Myocyte (in vitro differentiated cells): Measurements from ENCODE around the gene RNASE8. TPM values are rescaled to one million over a fixed set of nuclear protein-coding genes. Genes with fewer than 3 reads are reported as not detected.
A peak's percentile ranks its signal among the peaks of the same experiment; 100 is the strongest.

Experiments
- DNase-seq: peaks from one replicate; pipeline ENCODE4 v3.0.0-alpha.2; 2012; ENCODE audit warnings: low read depth
- total RNA-seq: library from RNA; depleted of rRNA; stranded (reverse); fragments of >200 nt; gene quantifications from 2 replicates; pipeline ENCODE4 v1.2.3, GENCODE V29; 2014

The RNASE8 gene
- total RNA-seq, 1 donor from 2014 or later = not detected

GRCh38 chr14:21053184-21054122 lies 4.2 kb upstream of the RNASE8 start:
- DNase-seq = no peak

- DNase-seq = no peak
These were observed 3.4 kb upstream of the RNASE8 start for GRCh38 chr14:21054123-21054767.

GRCh38 chr14:21054768-21055145 lies 2.9 kb upstream of the RNASE8 start:
- DNase-seq = no peak

DNA sequence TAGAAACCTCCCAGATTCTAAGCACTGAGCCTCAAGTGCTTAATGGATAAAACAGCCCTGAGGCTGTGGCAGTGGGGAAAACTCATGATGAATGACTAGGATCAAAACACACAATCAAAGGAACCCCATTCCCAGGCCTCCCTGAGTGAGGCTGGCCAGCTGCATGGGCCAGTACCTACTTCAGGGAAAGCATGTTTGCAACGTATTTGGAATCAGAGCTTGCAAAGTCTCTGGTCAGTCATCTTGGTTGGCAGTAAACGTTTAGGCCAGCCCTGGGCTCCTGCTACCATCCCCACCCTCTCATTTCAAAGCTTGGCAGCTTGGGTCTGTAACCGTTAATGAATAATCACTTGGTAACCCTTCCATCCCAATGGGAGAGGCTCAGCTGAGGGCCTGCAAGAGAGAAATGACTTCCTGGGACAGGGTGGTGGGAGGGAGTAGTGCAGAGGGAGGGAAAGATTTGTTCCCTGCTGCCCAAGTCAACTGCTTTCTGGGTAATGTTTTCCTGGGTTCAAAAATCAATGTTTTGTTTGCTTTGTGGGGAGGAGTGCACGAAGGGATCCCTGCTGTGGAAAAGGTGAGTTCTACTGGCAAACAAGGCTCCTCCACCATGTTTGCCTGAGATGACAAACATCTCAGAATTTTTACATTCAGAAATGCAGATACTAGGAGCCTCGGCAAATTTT lies 2.0 kb upstream of the RNASE8 start:
- DNase-seq = no peak

DNA sequence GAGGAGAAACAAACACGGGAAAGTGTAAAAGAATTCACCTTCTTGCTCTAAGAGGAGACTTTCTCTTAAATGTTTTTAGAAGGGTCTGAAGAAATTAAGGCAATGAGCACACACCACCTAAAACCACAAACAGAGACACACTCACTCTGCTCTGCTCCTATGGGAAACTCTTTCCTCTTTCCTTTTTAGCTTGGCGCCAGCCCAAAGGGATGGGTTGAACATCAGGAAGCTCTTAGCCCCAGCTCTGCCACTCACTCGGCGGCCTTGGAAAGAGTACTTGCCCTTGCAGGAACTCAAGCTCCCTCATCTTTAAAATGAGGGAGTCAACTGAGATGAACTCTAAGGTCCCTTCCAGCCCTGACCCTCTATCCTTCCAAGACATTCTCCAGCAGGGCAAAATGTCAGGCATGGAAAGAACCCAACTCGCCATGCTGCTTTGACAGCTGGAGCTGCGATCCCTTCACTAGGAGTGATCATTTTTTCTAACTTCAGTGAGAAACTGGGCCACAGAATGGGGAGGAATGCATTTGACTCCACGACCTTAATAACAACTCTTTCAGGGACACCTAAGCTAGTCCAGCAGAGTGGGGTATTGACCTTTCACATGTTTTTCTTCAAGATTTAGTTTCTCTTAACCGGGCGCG lies 980 bp upstream of the RNASE8 start:
- peak; percentile 35 for DNase-seq

- DNase-seq = no peak
These were observed 1.3 kb downstream of the RNASE8 start for GRCh38 chr14:21058903-21059302.

GRCh38 chr14:21059842-21060613 lies 2.4 kb downstream of the RNASE8 start:
- DNase-seq = no peak

DNA sequence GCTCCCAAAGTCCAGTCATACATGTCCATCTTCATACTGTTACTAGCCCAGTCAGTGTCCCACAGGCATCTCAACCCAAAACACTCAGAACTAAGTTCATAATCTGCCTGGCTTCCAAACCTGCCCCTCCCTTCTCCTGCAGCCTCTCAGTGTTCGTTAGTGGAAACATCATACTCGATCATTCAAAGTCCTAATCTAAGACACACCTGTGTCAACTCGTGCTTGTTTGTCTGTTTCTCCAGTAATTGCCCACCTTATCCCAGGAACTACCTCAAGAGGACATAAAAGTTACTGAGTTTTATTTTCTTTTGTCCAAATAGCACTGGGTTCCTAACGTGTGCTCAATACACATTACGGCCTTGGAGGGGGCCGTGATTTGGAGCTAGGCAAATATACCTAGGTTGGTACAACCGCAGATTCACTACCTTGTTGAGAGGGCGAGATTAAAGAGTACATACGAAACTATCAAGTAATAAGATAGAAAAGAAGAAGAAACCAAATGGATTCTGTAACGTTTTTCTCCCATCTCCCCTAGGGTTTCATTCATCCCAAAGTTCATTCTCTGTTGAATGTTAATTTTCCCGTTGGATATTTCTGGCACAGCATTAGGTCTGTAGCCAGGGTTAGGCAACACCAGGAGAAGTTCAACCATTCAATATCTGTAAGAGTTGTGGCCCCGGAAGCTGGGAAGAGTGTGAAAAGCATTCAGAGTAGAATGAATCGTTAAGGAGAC lies 3.2 kb downstream of the RNASE8 start:
- DNase-seq = no peak

DNA sequence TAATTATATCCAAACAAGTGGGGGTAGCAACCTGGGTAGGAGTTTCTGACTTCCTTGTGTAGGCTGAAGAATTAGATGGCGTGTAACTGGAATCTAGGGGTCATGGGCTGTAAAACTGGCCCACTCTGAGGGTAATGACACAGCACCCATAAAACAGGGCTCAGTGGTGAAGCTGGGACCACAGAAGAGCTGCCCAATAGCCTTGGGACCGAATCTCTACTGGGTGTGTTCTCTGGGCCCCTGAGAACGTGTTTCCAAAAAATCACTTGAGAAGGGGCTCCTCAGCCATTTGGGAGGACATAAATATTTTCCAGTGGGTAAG lies 3.7 kb downstream of the RNASE8 start:
- DNase-seq = no peak

- DNase-seq = peak; percentile 68
These were observed 5.9 kb downstream of the RNASE8 start for GRCh38 chr14:21063479-21063878.

DNA sequence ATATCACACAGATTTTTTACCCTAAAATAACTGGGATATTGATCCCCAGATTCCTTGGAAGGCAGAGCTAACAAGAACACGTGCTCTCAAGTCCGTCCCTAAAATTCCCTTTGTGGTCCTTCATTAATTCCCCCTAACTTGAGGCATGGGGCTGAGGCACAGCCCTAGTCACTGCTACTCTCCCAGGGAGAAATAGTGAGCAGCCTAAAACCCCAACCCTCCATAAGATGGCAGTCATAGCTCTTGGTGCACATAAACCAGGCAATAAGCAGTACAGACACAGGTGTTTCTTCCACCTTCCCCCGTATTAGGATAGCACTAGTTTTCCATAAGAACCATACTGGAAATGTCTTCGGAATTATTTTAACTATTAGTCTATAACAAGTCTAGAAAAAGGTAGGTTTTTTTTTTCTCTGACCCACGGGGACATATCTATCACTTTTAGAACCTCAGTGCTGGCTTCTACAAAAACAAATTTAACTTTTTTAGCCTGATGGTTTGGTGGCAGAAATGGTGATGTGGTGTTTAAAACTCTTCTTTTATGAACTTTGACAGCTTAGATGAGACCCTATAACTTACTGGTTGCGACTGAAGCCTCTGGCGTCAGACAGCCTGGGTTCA lies 9.4 kb downstream of the RNASE8 start:
- DNase-seq = no peak

DNA sequence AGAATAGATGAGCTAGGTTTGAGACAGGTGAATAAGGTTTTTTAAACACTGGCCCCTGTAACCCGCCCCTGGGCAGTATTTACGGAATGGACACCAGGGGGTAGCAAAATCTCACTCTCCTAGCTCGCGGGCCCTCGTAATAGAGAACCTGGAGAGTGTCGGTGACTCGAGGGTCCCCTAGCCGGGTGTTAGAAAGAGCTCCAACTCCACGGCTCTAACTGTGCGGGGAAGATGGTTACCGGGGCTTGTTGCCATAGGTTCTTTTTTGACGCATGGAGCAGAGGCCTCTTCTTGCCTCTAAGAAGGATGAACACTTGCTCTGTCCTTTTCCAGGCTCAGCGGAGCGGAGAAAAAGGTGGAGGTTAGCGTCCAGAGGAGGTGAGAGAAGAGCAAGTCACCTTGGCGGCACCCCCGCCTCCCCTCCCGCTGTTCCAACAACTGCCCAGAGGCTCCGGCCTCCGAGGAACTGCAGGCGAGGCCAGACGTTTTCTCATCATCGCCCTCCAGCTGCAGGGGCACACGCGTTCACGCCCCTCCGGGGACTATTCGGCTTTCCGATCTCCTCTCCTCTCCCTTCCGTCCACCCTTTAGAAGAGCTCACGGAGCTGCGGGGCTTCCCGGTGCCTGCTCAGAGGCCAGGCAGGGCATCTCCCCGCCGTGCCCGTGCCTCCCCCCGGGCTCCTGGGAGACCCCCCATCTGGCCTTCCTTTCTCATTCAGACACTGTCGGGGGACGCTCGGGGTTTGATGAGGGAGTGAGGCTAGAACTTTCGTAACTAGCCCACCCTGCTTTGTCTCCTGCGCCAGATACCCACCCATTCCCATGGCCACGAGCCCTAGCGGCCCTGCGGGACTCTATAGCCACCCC lies 11.1 kb downstream of the RNASE8 start:
- peak; percentile 53 for DNase-seq

- DNase-seq = peak; percentile 28
These were observed 11.9 kb downstream of the RNASE8 start for GRCh38 chr14:21069388-21070082.

- peak; percentile 76 for DNase-seq
These were observed 12.5 kb downstream of the RNASE8 start, which contains the start of gene ARHGEF40 for GRCh38 chr14:21070083-21070609. Gene ARHGEF40, plus strand, starts transcription at chr14:21070304. Its CDS starts 93 bp downstream, at chr14:21070397.

GRCh38 chr14:21070610-21071224 lies 13.1 kb downstream of the RNASE8 start:
- peak; percentile 64 for DNase-seq

- DNase-seq = peak; percentile 96
These were observed 13.8 kb downstream of the RNASE8 start for GRCh38 chr14:21071225-21072030.
